SK-N-SH treated with all-trans-retinoic acid at 6 μM for 48 hours (cell line): Measurements from ENCODE around the gene MATN4.

Source experiments
- ARNTL ChIP-seq: fragments of 450-650 bp; formaldehyde crosslinking; IDR thresholded peaks from 2 replicates; pipeline ENCODE4 v1.5.0; 2020; ENCODE audit warnings: low read depth, mild to moderate bottlenecking, moderate library complexity, borderline replicate concordance
- CSDC2 ChIP-seq: fragments of 250-450 bp; sonication (Bioruptor Pico); IDR thresholded peaks from 2 replicates; pipeline ENCODE4 v1.5.0; 2020; ENCODE audit warnings: mild to moderate bottlenecking, moderate library complexity
- GLIS3 ChIP-seq: fragments of 250-450 bp; sonication (Bioruptor Pico); IDR thresholded peaks from 2 replicates; pipeline ENCODE4 v1.5.0; 2020; ENCODE audit warnings: mild to moderate bottlenecking, moderate library complexity
- ISL1 ChIP-seq: fragments of 250-450 bp; sonication (Bioruptor Pico); IDR thresholded peaks from 2 replicates; pipeline ENCODE4 v2.1.2; 2022; ENCODE audit warnings: mild to moderate bottlenecking, moderate library complexity
- OSR1 ChIP-seq: fragments of 250-450 bp; sonication (Bioruptor Pico); IDR thresholded peaks from 2 replicates; pipeline ENCODE4 v1.8.0; 2022; ENCODE audit warnings: moderate library complexity, mild to moderate bottlenecking, inconsistent platforms
- ZFP3 ChIP-seq: fragments of 250-450 bp; sonication (Bioruptor Pico); IDR thresholded peaks from 2 replicates; pipeline ENCODE4 v1.5.0; 2020; ENCODE audit warnings: mild to moderate bottlenecking, moderate library complexity
- TF ChIP-seq, protein P1 (sequence below): fragments of 250-450 bp; sonication (Bioruptor Pico); IDR thresholded peaks from 2 replicates; pipeline ENCODE4 v1.8.0; 2021; ENCODE audit warnings: low read depth, mild to moderate bottlenecking, moderate library complexity, borderline replicate concordance
- TF ChIP-seq, protein P2 (sequence below): fragments of 250-450 bp; sonication (Bioruptor Pico); IDR thresholded peaks from 2 replicates; pipeline ENCODE4 v1.5.1; 2021; ENCODE audit warnings: mild to moderate bottlenecking, moderate library complexity
- TF ChIP-seq, protein P3 (sequence below): fragments of 250-450 bp; sonication (Bioruptor Pico); IDR thresholded peaks from 2 replicates; pipeline ENCODE4 v1.5.1; 2020; ENCODE audit warnings: low read depth, mild to moderate bottlenecking, moderate library complexity

DNA sequence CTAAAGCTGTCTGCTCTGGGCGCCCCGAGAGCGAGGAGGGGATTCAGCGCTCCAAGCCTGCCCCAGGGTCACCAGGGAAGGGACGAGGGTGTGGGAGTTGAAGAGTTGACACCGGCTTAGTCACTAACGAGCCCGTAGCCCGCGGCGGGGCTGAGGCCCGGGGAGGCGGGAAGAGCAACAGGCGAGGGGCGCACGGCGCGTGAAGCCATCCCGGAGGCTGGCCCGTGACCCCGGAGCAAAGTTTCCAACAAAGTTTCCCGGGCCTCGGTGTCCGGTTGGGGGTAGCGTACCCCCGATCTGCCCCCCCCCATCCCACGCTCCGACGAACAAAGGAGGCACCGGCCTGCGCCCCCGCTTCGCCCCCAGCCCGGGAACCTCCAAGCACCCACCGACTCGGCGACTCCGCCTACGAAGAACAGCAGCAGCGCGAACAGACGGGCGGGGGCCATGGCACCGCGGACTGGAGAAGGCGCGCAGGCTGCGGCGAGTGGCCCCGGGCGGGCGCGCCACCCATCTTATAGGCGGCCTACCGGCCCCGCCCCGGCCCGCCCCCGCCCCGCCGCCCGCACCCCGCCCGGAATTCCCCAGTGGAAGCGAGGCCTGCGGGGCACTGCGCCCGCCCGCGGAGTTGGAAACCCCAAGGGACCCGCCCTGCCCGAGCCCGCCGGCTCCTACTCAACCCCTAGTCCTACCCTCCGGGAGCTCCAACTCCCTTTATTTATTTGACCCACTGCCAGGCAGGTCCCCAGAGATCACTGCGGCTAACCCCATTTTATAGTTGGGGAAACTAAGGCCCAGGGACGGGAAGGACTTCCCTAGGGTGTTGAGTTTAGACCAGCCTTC, 40.1 kb upstream of the MATN4 start, which contains the start of gene SDC4:
- TF ChIP-seq OSR1 (CRISPR knock-in tag) (no peak), ZFP3 (CRISPR knock-in tag) (no peak), ARNTL (CRISPR knock-in tag) (no peak), ISL1 (CRISPR knock-in tag) (no peak), CSDC2 (CRISPR knock-in tag) (no peak), GLIS3 (CRISPR knock-in tag) (no peak)
- TF ChIP-seq, protein P1, sequence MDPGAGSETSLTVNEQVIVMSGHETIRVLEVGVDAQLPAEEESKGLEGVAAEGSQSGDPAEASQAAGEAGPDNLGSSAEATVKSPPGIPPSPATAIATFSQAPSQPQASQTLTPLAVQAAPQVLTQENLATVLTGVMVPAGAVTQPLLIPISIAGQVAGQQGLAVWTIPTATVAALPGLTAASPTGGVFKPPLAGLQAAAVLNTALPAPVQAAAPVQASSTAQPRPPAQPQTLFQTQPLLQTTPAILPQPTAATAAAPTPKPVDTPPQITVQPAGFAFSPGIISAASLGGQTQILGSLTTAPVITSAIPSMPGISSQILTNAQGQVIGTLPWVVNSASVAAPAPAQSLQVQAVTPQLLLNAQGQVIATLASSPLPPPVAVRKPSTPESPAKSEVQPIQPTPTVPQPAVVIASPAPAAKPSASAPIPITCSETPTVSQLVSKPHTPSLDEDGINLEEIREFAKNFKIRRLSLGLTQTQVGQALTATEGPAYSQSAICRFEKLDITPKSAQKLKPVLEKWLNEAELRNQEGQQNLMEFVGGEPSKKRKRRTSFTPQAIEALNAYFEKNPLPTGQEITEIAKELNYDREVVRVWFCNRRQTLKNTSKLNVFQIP (CRISPR knock-in tag), result no peak
- TF ChIP-seq, protein P2, sequence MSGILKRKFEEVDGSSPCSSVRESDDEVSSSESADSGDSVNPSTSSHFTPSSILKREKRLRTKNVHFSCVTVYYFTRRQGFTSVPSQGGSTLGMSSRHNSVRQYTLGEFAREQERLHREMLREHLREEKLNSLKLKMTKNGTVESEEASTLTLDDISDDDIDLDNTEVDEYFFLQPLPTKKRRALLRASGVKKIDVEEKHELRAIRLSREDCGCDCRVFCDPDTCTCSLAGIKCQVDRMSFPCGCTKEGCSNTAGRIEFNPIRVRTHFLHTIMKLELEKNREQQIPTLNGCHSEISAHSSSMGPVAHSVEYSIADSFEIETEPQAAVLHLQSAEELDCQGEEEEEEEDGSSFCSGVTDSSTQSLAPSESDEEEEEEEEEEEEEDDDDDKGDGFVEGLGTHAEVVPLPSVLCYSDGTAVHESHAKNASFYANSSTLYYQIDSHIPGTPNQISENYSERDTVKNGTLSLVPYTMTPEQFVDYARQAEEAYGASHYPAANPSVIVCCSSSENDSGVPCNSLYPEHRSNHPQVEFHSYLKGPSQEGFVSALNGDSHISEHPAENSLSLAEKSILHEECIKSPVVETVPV (CRISPR knock-in tag), result no peak
- TF ChIP-seq, protein P3, sequence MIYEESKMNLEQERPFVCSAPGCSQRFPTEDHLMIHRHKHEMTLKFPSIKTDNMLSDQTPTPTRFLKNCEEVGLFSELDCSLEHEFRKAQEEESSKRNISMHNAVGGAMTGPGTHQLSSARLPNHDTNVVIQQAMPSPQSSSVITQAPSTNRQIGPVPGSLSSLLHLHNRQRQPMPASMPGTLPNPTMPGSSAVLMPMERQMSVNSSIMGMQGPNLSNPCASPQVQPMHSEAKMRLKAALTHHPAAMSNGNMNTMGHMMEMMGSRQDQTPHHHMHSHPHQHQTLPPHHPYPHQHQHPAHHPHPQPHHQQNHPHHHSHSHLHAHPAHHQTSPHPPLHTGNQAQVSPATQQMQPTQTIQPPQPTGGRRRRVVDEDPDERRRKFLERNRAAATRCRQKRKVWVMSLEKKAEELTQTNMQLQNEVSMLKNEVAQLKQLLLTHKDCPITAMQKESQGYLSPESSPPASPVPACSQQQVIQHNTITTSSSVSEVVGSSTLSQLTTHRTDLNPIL (CRISPR knock-in tag), result no peak
